Measurements from ENCODE around the gene CBX7. TPM values are rescaled to one million over a fixed set of nuclear protein-coding genes. Genes with fewer than 3 reads are reported as not detected.

The CBX7 gene
- total and polyA plus RNA-seq, 2 of the 8 experiments (the other 6 are each of a cell fraction or from before 2014, with no cell fraction given) = 6.9 to 8.7 TPM

GRCh38 chr22:39184586-39185577, 32.4 kb upstream of the CBX7 start:
- H3K27me3 ChIP-seq (replicated peaks in 1 of 4; ENCODE audit: control insufficient read depth in 3 of 4, extremely low read depth in 1 of 4, insufficient read depth in 3 of 4, low read length in 3 of 4) = no peaks in the 10 kb centered on the region
- H4K5ac ChIP-seq (ENCODE audit: insufficient read length, low read depth, low read length) = no peak overlapping the region
- no peak overlapping the region for H3K14ac ChIP-seq (ENCODE audit: insufficient read length)
- no peak overlapping the region for H3K4me3 ChIP-seq (ENCODE audit: extremely low read depth in 1 of 4, insufficient read depth in 2 of 4, low read depth in 3 of 4, low read length in 4 of 4)
- peaks cover 0 to 10% (median 1%) of the 10 kb centered on the region in 4 experiments; a peak in 4 of 7 replicates for H3K4me1 ChIP-seq (replicated peaks in 1 of 4; ENCODE audit: control insufficient read depth in 3 of 4, insufficient read depth in 4 of 4, low read length in 3 of 4)
- no peaks in the 10 kb centered on the region for H3K36me3 ChIP-seq (ENCODE audit: control insufficient read depth in 2 of 4, insufficient read depth in 4 of 4, low read length in 3 of 4)
- H2BK120ac ChIP-seq (replicated peaks; ENCODE audit: low read depth, low read length) = no peak overlapping the region
- no peak overlapping the region; the same call in 1 of the 2 replicates for H4K8ac ChIP-seq (ENCODE audit: extremely low read depth, insufficient read depth, low read length)
- peak overlapping the region; percentile 98 for H2AK5ac ChIP-seq (ENCODE audit: low read depth, low read length)
- DNase-seq (ENCODE audit: low read depth in 1 of 2, low spot score in 2 of 2) (no peak), FAIRE-seq (no peak)
- peak overlapping the region; percentile 71; the same call in 1 of the 2 replicates for H2BK5ac ChIP-seq (ENCODE audit: low read depth, low read length)
- H3K9ac ChIP-seq (replicated peaks in 1 of 4; ENCODE audit: extremely low read depth in 1 of 4, low read depth in 3 of 4, low read length in 3 of 4) = peak overlapping the region in 1 of 4 experiments; percentile 4; a peak in 3 of 7 replicates
- CTCF ChIA-PET (ENCODE audit: partially characterized antibody) = interaction anchor here (0.7 to 3.0 kb wide), 5 partner anchors 15 to 132 kb away, joined by 3 to 14 read pairs (median 8); no protein-coding TSS in a partner anchor
- H3K79me2 ChIP-seq (ENCODE audit: control insufficient read depth in 1 of 2, insufficient read depth in 2 of 2, low read length in 2 of 2) = no peaks in the 10 kb centered on the region
- peaks cover 0 to 8% of the 10 kb centered on the region in 2 experiments; a peak in 2 of 4 replicates for H3K9me3 ChIP-seq (ENCODE audit: insufficient read depth in 2 of 2, low read depth in 1 of 2, low read length in 1 of 2)
- H3K4me2 ChIP-seq (ENCODE audit: insufficient read depth in 1 of 2, low read depth in 2 of 2, low read length in 2 of 2) = no peak overlapping the region
- H2AFZ ChIP-seq (ENCODE audit: low read length) = no peak overlapping the region
- no peak overlapping the region for H3K27ac ChIP-seq (ENCODE audit: low read depth, low read length)
- H4K20me1 ChIP-seq (replicated peaks in 1 of 2; ENCODE audit: control insufficient read depth in 1 of 2, insufficient read depth in 2 of 2, low read length in 2 of 2) = no peaks in the 10 kb centered on the region
- H2BK20ac ChIP-seq (ENCODE audit: low read length) = 0 out of 2 replicates have a peak overlapping the region, but pooled peaks have one; percentile 35
- H3K18ac ChIP-seq (ENCODE audit: extremely low read depth, low read length) = no peak overlapping the region
- H3K56ac ChIP-seq (replicated peaks; ENCODE audit: insufficient read length, low read depth, low read length) = no peak overlapping the region
- H3K23me2 ChIP-seq (ENCODE audit: low read depth, low read length) = no peaks in the 10 kb centered on the region
- no peak overlapping the region for H3K4ac ChIP-seq (replicated peaks; ENCODE audit: insufficient read length, low read depth, low read length)
- no peaks in the 10 kb centered on the region for H3K79me1 ChIP-seq (ENCODE audit: low read depth, low read length)
- 0 out of 2 replicates have a peak overlapping the region, but pooled peaks have one; percentile 24 for H2BK15ac ChIP-seq (ENCODE audit: low read length)
- H2BK12ac ChIP-seq (ENCODE audit: low read depth, low read length) = peak overlapping the region; percentile 96
- H3K23ac ChIP-seq (ENCODE audit: insufficient read length) = no peak overlapping the region
- H4K91ac ChIP-seq (replicated peaks; ENCODE audit: insufficient read length, low read length) = peak overlapping the region; percentile 52
- POLR2A ChIA-PET (ENCODE audit: partially characterized antibody) = interaction anchor here (1.1 to 4.4 kb wide), 11 partner anchors 9 to 133 kb away, joined by 3 to 31 read pairs (median 7); partner anchors contain the start of gene RPL3
- 91% methylated on average over 23 of the region's 23 CpGs; no CpG with 5 or more reads in 1 of the 2 experiments for WGBS, 2 experiments (ENCODE audit: extremely low coverage in 1 of 2, insufficient coverage in 1 of 2, insufficient read length in 1 of 2, insufficient replicate concordance in 2 of 2, low coverage in 1 of 2, low lambda C conversion rate in 2 of 2, missing lambda C conversion rate in 1 of 2)
- TF ChIP-seq SUZ12 (IDR thresholded peaks at IDR 0.05; ENCODE audit: low read length) (no peak), ATF3 (IDR thresholded peaks at IDR 0.05; ENCODE audit: insufficient read depth, low read depth, low read length) (no peak), RXRA (IDR thresholded peaks at IDR 0.05; ENCODE audit: insufficient read depth, low read depth, low read length) (no peak), SIN3A (conservative IDR thresholded peaks at IDR 0.05 in 1 of 2, IDR thresholded peaks at IDR 0.05 in 1 of 2; ENCODE audit: low read depth in 1 of 2, low read length in 2 of 2) (no peak), CREB1 (IDR thresholded peaks at IDR 0.05) (no peak), CHD1 (IDR thresholded peaks at IDR 0.05; ENCODE audit: low read depth, low read length) (no peak), POLR2A (IDR thresholded peaks at IDR 0.05; ENCODE audit: control extremely low read depth in 1 of 2, low read depth in 2 of 2, low read length in 2 of 2) (no peak), TEAD4 (IDR thresholded peaks at IDR 0.05; ENCODE audit: low read depth, low read length) (no peak), HDAC2 (IDR thresholded peaks at IDR 0.05; ENCODE audit: borderline replicate concordance in 1 of 2, low read depth in 2 of 2, low read length in 2 of 2) (no peak), KDM5A (IDR thresholded peaks at IDR 0.05; ENCODE audit: low read length) (no peak)
